Pancreas (tissue), 10 donors: ENCODE data around the gene WIZ. TPM values are rescaled to one million over a fixed set of nuclear protein-coding genes. Genes with fewer than 3 reads are reported as not detected.
A peak's percentile ranks its signal among the peaks of the same experiment; 100 is the strongest.

Experiments used
- ATAC-seq, 4 donors: fragments of 200-7000 bp; cut with Tn5 transposase; one replicate each; pipeline versions ENCODE4 v1.8.0 to v1.9.1; 2020; ENCODE audit warnings: mild to moderate bottlenecking in 4 of 4, moderate library complexity in 4 of 4
- DNase-seq, 6 donors: peaks; one replicate each; pipeline ENCODE4 v3.0.0-alpha.2; 2020
- FAIRE-seq: peaks from 2 replicates; lab custom pipeline; 2012; peaks lifted over from hg19 to GRCh38; lab: Jason Lieb, UNC
- H3K27ac ChIP-seq, 4 donors: fragments of 200-600 bp; sonication (generic); 1 replicate in 3 of 4; 2 replicates in 1 of 4; pipeline versions ENCODE4 v1.5.0 to v1.8.0; 2020
- H3K27me3 ChIP-seq, 4 donors: fragments of 200-600 bp; one replicate each; pipeline ENCODE4 v1.8.0; 2021
- H3K36me3 ChIP-seq, 3 donors: fragments of 200-600 bp; sonication (generic) in 1 of 3; one replicate each; pipeline versions ENCODE4 v1.5.0 to v1.8.0; 2020 to 2021
- H3K4me1 ChIP-seq, 3 donors: fragments of 200-600 bp; one replicate each; pipeline ENCODE4 v1.8.0; 2021
- H3K4me3 ChIP-seq, 4 donors: fragments of 200-600 bp; sonication (generic) in 2 of 4; one replicate each; pipeline versions ENCODE4 v1.5.0 to v1.8.0; 2020 to 2021
- H3K9me3 ChIP-seq, 4 donors: fragments of 200-600 bp; one replicate each; pipeline ENCODE4 v1.8.0; 2021
- WGBS, 2 donors: extraction: QIAGEN DNeasy Blood & Tissue Kit; methylation state at CpG; one replicate each; pipeline ENCODE4 v1.1.7; 2013; 5-methylcytosine and 5-hydroxymethylcytosine counted together
- intact Hi-C, 3 donors: fragments of 100-400 bp; cut with DNase I; formaldehyde crosslinking; loops; one replicate each; pipeline versions ENCODE4 v1.11.1 to v1.14.2; 2022
- polyA plus RNA-seq, 2 donors: library from polyadenylated mRNA; stranded (reverse); fragments of 200-250 nt; gene quantifications; one replicate each; pipeline ENCODE4 v1.2.3, GENCODE V29; 2013
- total RNA-seq, 6 donors: library from RNA; stranded (reverse); fragmentation: NEBNext Ultra II Directional in 4 of 6; extraction: Animal tissue kit (Norgen Biotek cat#: 25700) in 4 of 6; gene quantifications; one replicate each; pipeline versions ENCODE4 v1.2.1 to v1.2.4, GENCODE V29; 2021 to 2023
- TF ChIP-seq, protein P1 (sequence below), 4 donors: fragments of 200-600 bp; sonication (generic) in 3 of 4; IDR thresholded peaks; one replicate each; pipeline versions ENCODE4 v1.5.0 to v1.8.0; 2021; ENCODE audit warnings: antibody characterized with exemption in 4 of 4
- donor health status: healthy with polysubstance abuse.
- donor health status: DM: no; HTN: no; CAD: no; lungs with moderate emphysema.
- donor health status: DM: no; HTN: no; CAD: no.
- donor health status: control.
- donor health status: control.
- donor health status: Bipolar disorder and iron deficiency.
- donor health status: DM: yes; HTN: yes; CAD: no.
- donor health status: DM: no; HTN: no; CAD: no.
- donor health status: DM: no; HTN: no; CAD: no.
- donor health status: DM: yes; HTN: yes; CAD: no.

Gene WIZ
- total and polyA plus RNA-seq, 8 donors: 11.0 to 23.2 (median 16.0) TPM

GRCh38 chr19:15429825-15430467 is 19.8 kb downstream of the WIZ start:
- no peak for FAIRE-seq

GRCh38 chr19:15428956-15429824 is 20.6 kb downstream of the WIZ start:
- no peak overlapping the region for H3K27ac ChIP-seq
- no peaks in the 10 kb centered on the region for H3K9me3 ChIP-seq
- 84 to 89% methylated on average over 22 of the region's 22 CpGs for WGBS, 2 donors
- H3K27me3 ChIP-seq: no peaks in the 10 kb centered on the region
- intact Hi-C loops: no loop called here
- no peak overlapping the region for H3K4me3 ChIP-seq
- TF ChIP-seq, protein P1, sequence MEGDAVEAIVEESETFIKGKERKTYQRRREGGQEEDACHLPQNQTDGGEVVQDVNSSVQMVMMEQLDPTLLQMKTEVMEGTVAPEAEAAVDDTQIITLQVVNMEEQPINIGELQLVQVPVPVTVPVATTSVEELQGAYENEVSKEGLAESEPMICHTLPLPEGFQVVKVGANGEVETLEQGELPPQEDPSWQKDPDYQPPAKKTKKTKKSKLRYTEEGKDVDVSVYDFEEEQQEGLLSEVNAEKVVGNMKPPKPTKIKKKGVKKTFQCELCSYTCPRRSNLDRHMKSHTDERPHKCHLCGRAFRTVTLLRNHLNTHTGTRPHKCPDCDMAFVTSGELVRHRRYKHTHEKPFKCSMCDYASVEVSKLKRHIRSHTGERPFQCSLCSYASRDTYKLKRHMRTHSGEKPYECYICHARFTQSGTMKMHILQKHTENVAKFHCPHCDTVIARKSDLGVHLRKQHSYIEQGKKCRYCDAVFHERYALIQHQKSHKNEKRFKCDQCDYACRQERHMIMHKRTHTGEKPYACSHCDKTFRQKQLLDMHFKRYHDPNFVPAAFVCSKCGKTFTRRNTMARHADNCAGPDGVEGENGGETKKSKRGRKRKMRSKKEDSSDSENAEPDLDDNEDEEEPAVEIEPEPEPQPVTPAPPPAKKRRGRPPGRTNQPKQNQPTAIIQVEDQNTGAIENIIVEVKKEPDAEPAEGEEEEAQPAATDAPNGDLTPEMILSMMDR (IDR thresholded peaks at IDR 0.05): no peak
- FAIRE-seq (no peak), ATAC-seq (no peak), DNase-seq (peak in 2 of 6 donors; percentile 32 to 71)
- peaks cover 0 to 33% (median 8%) of the 10 kb centered on the region in 3 donors for H3K36me3 ChIP-seq
- peaks cover 0 to 18% (median 4%) of the 10 kb centered on the region in 3 donors for H3K4me1 ChIP-seq

More at GRCh38 chr19:15429825-15430467, 19.8 kb downstream of the WIZ start:
- TF ChIP-seq, protein P1 (IDR thresholded peaks at IDR 0.05): no peak
- peaks cover 0 to 18% (median 4%) of the 10 kb centered on the region in 3 donors for H3K4me1 ChIP-seq
- H3K27ac ChIP-seq: no peak overlapping the region
- H3K27me3 ChIP-seq: no peaks in the 10 kb centered on the region
- intact Hi-C loops: no loop called here
- DNase-seq (peak in 1 of 6 donors; percentile 14), ATAC-seq (no peak)
- no peaks in the 10 kb centered on the region for H3K9me3 ChIP-seq
- 85 to 87% methylated on average over 24 of the region's 24 CpGs for WGBS, 2 donors
- peaks cover 0 to 26% (median 5%) of the 10 kb centered on the region in 3 donors for H3K36me3 ChIP-seq
- no peak overlapping the region for H3K4me3 ChIP-seq

DNA sequence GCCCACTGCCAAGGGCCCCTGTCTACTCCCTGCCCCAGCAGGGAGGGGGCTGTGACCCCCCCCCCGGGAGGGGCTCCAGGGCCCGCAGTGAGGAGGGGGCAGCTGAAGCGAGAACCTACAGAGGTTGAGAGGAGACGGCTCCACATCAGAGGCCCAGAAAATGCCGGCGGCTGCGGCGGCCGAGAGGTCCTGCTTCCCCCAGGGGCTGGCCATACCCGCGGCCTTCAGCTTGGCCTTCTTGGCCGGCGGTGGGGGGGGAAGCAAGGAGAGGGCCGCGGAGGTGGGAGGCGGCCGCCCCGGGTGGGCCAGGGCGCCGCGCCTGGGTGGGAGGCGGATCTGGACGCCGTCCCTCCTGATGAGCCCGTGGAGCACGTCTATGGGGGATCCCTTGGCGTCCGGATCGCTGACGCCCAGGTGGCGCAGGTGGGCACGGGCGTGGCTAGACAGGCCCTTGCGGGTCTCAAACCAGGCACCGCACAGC is 21.7 kb downstream of the WIZ start:
- H3K9me3 ChIP-seq: no peaks in the 10 kb centered on the region
- H3K27ac ChIP-seq: no peak overlapping the region
- FAIRE-seq (no peak), DNase-seq (peak in 2 of 6 donors; percentile 28 to 72), ATAC-seq (no peak)
- peaks cover 0 to 42% (median 12%) of the 10 kb centered on the region in 3 donors for H3K36me3 ChIP-seq
- H3K4me1 ChIP-seq: peaks cover 0 to 14% (median 4%) of the 10 kb centered on the region in 3 donors
- 91 to 92% methylated on average over 35 of the region's 35 CpGs for WGBS, 2 donors
- H3K27me3 ChIP-seq: no peaks in the 10 kb centered on the region
- TF ChIP-seq, protein P1 (IDR thresholded peaks at IDR 0.05): no peak
- H3K4me3 ChIP-seq: no peak overlapping the region
- intact Hi-C loops: no loop called here

DNA sequence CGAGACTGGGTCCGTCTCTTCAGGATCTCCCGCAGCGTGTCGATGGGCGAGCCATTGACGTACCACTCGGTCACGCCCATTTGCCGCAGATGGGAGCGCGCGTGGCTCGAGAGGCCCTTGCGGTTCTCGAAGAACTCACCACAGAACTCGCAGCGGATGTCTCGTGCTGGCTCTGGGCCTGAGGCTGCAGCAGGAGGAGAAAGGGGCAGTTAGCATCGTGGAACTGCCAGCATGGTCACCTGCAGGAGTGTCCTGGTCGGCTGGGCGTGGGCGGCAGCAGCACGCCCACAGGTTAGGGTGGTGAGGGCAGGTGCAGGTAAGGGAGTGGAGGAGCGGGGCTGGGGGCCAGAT is 22.4 kb downstream of the WIZ start:
- Histone ChIP-seq H3K9me3 (no peaks in the 10 kb centered on the region), H3K27ac (no peak overlapping the region), H3K4me1 (peaks cover 0 to 14% (median 4%) of the 10 kb centered on the region in 3 donors), H3K27me3 (no peaks in the 10 kb centered on the region), H3K4me3 (no peak overlapping the region), H3K36me3 (peaks cover 0 to 44% (median 15%) of the 10 kb centered on the region in 3 donors)
- intact Hi-C loops: no loop called here
- ATAC-seq (no peak), FAIRE-seq (no peak), DNase-seq (peak in 2 of 6 donors; percentile 33 to 61)
- WGBS, 2 donors: 97% methylated on average over 25 of the region's 25 CpGs
- TF ChIP-seq, protein P1 (IDR thresholded peaks at IDR 0.05): no peak
